ENCODE results near the gene EXOC3. TPM values are rescaled to one million over a fixed set of nuclear protein-coding genes. Genes with fewer than 3 reads are reported as not detected.

EXOC3 gene
- total RNA-seq, 1 donor from 2014 or later = 19.2 TPM

DNA sequence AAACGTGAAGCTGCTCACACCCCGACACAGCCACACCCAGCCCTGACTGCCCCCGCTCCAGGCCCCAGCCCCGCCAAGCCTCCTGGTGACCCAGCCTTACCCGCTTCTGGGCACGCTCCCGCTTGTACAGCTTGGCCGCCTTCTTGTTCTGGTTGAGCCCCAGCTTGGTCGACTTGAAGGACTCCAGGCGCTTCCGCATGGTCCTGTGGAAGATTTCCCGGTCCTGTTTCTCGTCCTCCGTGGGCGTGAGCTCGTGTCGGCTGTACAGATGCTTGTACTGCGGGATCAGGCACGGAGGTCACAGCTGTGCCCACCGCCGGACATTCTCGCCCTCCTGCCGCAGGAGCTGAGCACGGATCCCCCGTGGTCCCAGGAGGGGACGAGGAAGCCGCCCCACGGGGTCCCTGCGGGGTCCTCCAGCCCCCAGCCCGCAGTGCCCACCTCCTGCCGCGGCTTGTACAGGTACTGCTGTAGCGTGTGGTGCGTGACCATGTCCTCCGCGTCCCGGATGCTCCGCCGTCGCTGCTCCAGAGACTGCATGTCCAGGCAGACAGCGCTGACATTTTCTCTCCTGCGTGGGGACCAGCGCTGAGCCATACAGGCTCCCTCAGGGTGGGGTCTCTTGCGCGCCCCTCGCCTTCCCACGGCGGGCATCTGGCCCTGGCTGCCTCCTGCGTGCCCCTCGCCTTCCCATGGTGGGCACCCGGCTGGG is 33.3 kb downstream of the EXOC3 start:
- Histone ChIP-seq H3K4me3 (no peak overlapping the region), H3K9ac (no peak overlapping the region), H3K9me3 (ENCODE audit: low read depth) (no peaks in the 10 kb centered on the region), H3K36me3 (no peaks in the 10 kb centered on the region), H3F3A (ENCODE audit: low read depth) (peaks cover 7% of the 10 kb centered on the region), H3K4me2 (no peak overlapping the region), H3K79me2 (ENCODE audit: low read depth) (peaks cover 5% of the 10 kb centered on the region), H2AFZ (replicated peaks) (no peak overlapping the region), H3K4me1 (peaks cover 15% of the 10 kb centered on the region), H4K20me1 (ENCODE audit: low read depth) (peaks cover 34% of the 10 kb centered on the region), H3K27ac (no peak overlapping the region), H3K27me3 (peaks cover 58% of the 10 kb centered on the region)
- H3K27ac Mint-ChIP-seq = no peak overlapping the region
- H3K9me3 Mint-ChIP-seq = no peaks in the 10 kb centered on the region
- peaks cover 16% of the 10 kb centered on the region for H3K27me3 Mint-ChIP-seq (ENCODE audit: insufficient read depth, low read depth)
- peaks cover 10% of the 10 kb centered on the region for H3K4me1 Mint-ChIP-seq
- no peaks in the 10 kb centered on the region for H3K36me3 Mint-ChIP-seq
- H3K4me3 Mint-ChIP-seq = no peak overlapping the region
- no peak for DNase-seq (ENCODE audit: low spot score)
- TF ChIP-seq, protein P1, sequence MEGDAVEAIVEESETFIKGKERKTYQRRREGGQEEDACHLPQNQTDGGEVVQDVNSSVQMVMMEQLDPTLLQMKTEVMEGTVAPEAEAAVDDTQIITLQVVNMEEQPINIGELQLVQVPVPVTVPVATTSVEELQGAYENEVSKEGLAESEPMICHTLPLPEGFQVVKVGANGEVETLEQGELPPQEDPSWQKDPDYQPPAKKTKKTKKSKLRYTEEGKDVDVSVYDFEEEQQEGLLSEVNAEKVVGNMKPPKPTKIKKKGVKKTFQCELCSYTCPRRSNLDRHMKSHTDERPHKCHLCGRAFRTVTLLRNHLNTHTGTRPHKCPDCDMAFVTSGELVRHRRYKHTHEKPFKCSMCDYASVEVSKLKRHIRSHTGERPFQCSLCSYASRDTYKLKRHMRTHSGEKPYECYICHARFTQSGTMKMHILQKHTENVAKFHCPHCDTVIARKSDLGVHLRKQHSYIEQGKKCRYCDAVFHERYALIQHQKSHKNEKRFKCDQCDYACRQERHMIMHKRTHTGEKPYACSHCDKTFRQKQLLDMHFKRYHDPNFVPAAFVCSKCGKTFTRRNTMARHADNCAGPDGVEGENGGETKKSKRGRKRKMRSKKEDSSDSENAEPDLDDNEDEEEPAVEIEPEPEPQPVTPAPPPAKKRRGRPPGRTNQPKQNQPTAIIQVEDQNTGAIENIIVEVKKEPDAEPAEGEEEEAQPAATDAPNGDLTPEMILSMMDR (IDR thresholded peaks at IDR 0.05) = no peak
- no peak for TF ChIP-seq EZH2 (IDR thresholded peaks at IDR 0.05)
- no peak for TF ChIP-seq EZH2phosphoT487 (IDR thresholded peaks at IDR 0.05)

DNA sequence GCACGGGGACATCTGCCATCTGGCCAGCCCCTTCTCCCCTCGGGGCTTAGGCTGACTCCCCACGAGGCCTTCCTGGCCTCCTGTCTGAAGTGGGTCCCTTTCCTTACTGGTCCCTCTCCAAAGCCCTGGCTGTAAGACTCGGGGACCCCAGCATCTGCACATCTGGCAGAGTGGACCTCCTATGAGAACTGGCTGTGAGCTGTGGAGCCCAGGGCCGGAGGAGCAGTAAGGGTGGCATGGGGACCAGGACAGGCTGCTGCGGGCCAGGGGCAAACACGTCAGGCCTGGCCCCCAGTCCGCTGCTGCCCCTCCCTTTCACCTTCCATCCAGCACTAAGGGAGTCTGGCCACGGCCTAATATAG is 33.8 kb downstream of the EXOC3 start:
- Mint-ChIP-seq H3K36me3 (no peaks in the 10 kb centered on the region), H3K27ac (no peak overlapping the region), H3K27me3 (ENCODE audit: insufficient read depth, low read depth) (peaks cover 13% of the 10 kb centered on the region), H3K4me1 (peaks cover 5% of the 10 kb centered on the region), H3K4me3 (no peak overlapping the region), H3K9me3 (no peaks in the 10 kb centered on the region)
- Histone ChIP-seq H3K4me2 (no peak overlapping the region), H3K27ac (no peak overlapping the region), H3F3A (ENCODE audit: low read depth) (peaks cover 1% of the 10 kb centered on the region), H4K20me1 (ENCODE audit: low read depth) (peaks cover 29% of the 10 kb centered on the region), H3K4me3 (no peak overlapping the region), H3K4me1 (peaks cover 13% of the 10 kb centered on the region), H2AFZ (replicated peaks) (no peak overlapping the region), H3K79me2 (ENCODE audit: low read depth) (peaks cover 5% of the 10 kb centered on the region), H3K9me3 (ENCODE audit: low read depth) (no peaks in the 10 kb centered on the region), H3K27me3 (peaks cover 58% of the 10 kb centered on the region), H3K9ac (no peak overlapping the region), H3K36me3 (no peaks in the 10 kb centered on the region)
- TF ChIP-seq, protein P1 (IDR thresholded peaks at IDR 0.05) = no peak
- no peak for TF ChIP-seq EZH2 (IDR thresholded peaks at IDR 0.05)
- no peak for TF ChIP-seq EZH2phosphoT487 (IDR thresholded peaks at IDR 0.05)
- DNase-seq (ENCODE audit: low spot score) = no peak

DNA sequence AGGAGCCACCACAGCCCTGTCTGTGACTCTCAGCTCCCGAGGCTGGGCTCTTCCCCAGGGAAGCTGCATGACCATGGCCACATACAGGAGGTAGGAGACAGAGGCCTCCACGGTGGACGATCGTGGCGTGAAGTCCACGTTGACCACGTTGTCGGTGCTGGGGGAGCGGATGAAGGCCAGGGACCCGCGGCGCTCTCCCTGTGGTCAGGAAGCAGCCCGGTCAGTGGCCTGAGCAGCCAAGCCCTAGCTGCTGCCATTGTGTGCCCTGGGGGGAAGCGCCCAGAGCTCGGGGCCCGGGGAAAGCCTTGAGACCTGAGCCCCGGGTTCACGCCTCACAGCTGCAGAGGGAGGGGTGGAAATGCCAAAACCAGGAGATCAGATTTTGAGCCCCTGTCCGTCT is 34.3 kb downstream of the EXOC3 start:
- H3K9ac ChIP-seq = no peak overlapping the region
- H3K4me1 ChIP-seq = peaks cover 9% of the 10 kb centered on the region
- no peaks in the 10 kb centered on the region for H3F3A ChIP-seq (ENCODE audit: low read depth)
- TF ChIP-seq, protein P1 (IDR thresholded peaks at IDR 0.05) = no peak
- no peak for TF ChIP-seq EZH2phosphoT487 (IDR thresholded peaks at IDR 0.05)
- TF ChIP-seq EZH2 (IDR thresholded peaks at IDR 0.05) = no peak
- no peak overlapping the region for H3K27ac ChIP-seq
- H3K9me3 Mint-ChIP-seq = no peaks in the 10 kb centered on the region
- peaks cover 26% of the 10 kb centered on the region for H4K20me1 ChIP-seq (ENCODE audit: low read depth)
- H3K27me3 Mint-ChIP-seq (ENCODE audit: insufficient read depth, low read depth) = peaks cover 13% of the 10 kb centered on the region
- H3K36me3 Mint-ChIP-seq = no peaks in the 10 kb centered on the region
- H3K27me3 ChIP-seq = peaks cover 58% of the 10 kb centered on the region
- H3K27ac Mint-ChIP-seq = no peak overlapping the region
- no peak overlapping the region for H3K4me3 ChIP-seq
- H3K4me3 Mint-ChIP-seq = no peak overlapping the region
- no peak for DNase-seq (ENCODE audit: low spot score)
- no peak overlapping the region for H3K4me2 ChIP-seq
- no peaks in the 10 kb centered on the region for H3K36me3 ChIP-seq
- peaks cover 3% of the 10 kb centered on the region for H3K4me1 Mint-ChIP-seq
- no peak overlapping the region for H2AFZ ChIP-seq (replicated peaks)
- peaks cover under 1% of the 10 kb centered on the region for H3K79me2 ChIP-seq (ENCODE audit: low read depth)
- H3K9me3 ChIP-seq (ENCODE audit: low read depth) = no peaks in the 10 kb centered on the region

All from neural progenitor cell (in vitro differentiated cells).